GM23338 (cell line): Measurements from ENCODE around the gene OR2T10. TPM values are rescaled to one million over a fixed set of nuclear protein-coding genes. Genes with fewer than 3 reads are reported as not detected.
"Not testable (repeated sequence)": the region's sequence is repeated elsewhere in the genome, so short reads cannot be mapped to it uniquely, and the experiment has no call there.

Experiments used
- ATAC-seq: fragments of 200-7000 bp; cut with Tn5 transposase; 3 replicates; pipeline ENCODE4 v1.9.1; 2020
- DNase-seq: peaks from one replicate; pipeline ENCODE4 v3.0.0-alpha.2; 2015; ENCODE audit warnings: low spot score
- H2AFZ ChIP-seq: fragments of 200-600 bp; sonication (generic); 2 replicates; pipeline ENCODE4 v1.8.0; 2016; ENCODE audit warnings: antibody characterized with exemption, mild to moderate bottlenecking, moderate library complexity
- H3F3A ChIP-seq: fragments of 200-600 bp; sonication (generic); replicated peaks from 2 replicates; pipeline ENCODE4 v1.8.0; 2017; ENCODE audit warnings: antibody characterized with exemption, mixed run types, low read depth
- H3K27ac ChIP-seq: fragments of 200-600 bp; sonication (generic); 2 replicates; pipeline ENCODE4 v1.6.1; 2016; ENCODE audit warnings: low read depth
- H3K27me3 ChIP-seq: fragments of 200-600 bp; sonication (generic); 2 replicates; pipeline ENCODE4 v1.8.0; 2016; ENCODE audit warnings: mild to moderate bottlenecking, mixed run types, moderate library complexity; ENCODE audit not compliant: insufficient read depth
- H3K36me3 ChIP-seq: fragments of 200-600 bp; sonication (generic); 2 replicates; pipeline ENCODE4 v1.8.0; 2016; ENCODE audit warnings: mild to moderate bottlenecking; ENCODE audit not compliant: insufficient read depth
- H3K4me1 ChIP-seq: fragments of 200-600 bp; sonication (generic); 2 replicates; pipeline ENCODE4 v1.8.0; 2016; ENCODE audit warnings: mild to moderate bottlenecking, moderate library complexity; ENCODE audit not compliant: insufficient read depth
- H3K4me2 ChIP-seq: fragments of 200-600 bp; sonication (generic); 2 replicates; pipeline ENCODE4 v1.7.1; 2017; ENCODE audit warnings: mixed run types
- H3K4me3 ChIP-seq: fragments of 200-600 bp; sonication (generic); 2 replicates; pipeline ENCODE4 v1.6.1; 2016; ENCODE audit warnings: mixed run types
- H3K79me2 ChIP-seq: fragments of 200-600 bp; sonication (generic); replicated peaks from 2 replicates; pipeline ENCODE4 v1.8.0; 2017; ENCODE audit warnings: mild to moderate bottlenecking; ENCODE audit not compliant: insufficient read depth
- H3K9me2 ChIP-seq: fragments of 200-600 bp; sonication (generic); 2 replicates; pipeline ENCODE4 v1.8.0; 2017; ENCODE audit not compliant: insufficient read depth
- H4K20me1 ChIP-seq: fragments of 200-600 bp; sonication (generic); replicated peaks from 2 replicates; pipeline ENCODE4 v1.8.0; 2017; ENCODE audit warnings: mild to moderate bottlenecking; ENCODE audit not compliant: insufficient read depth
- H3K27ac Mint-ChIP-seq: 2 replicates; pipeline ENCODE4 v1.8.0; 2020; ENCODE audit warnings: inconsistent platforms, mild to moderate bottlenecking, moderate library complexity, mixed read lengths
- H3K27me3 Mint-ChIP-seq: 3 replicates; pipeline ENCODE4 v1.8.0; 2022; ENCODE audit warnings: low read depth, mild to moderate bottlenecking, moderate library complexity, mixed read lengths, inconsistent platforms; ENCODE audit not compliant: insufficient read depth, poor library complexity
- H3K36me3 Mint-ChIP-seq: 3 replicates; pipeline ENCODE4 v1.8.0; 2021; ENCODE audit warnings: low read depth, mild to moderate bottlenecking, inconsistent platforms, moderate library complexity, mixed read lengths
- H3K4me1 Mint-ChIP-seq: 3 replicates; pipeline ENCODE4 v1.8.0; 2020; ENCODE audit warnings: mild to moderate bottlenecking, inconsistent platforms, mixed read lengths
- H3K4me3 Mint-ChIP-seq: 3 replicates; pipeline ENCODE4 v1.8.0; 2021; ENCODE audit warnings: moderate library complexity, mild to moderate bottlenecking, inconsistent platforms, mixed read lengths
- H3K9me3 Mint-ChIP-seq: 3 replicates; pipeline ENCODE4 v1.8.0; 2020; ENCODE audit warnings: moderate library complexity, mild to moderate bottlenecking, inconsistent platforms, mixed read lengths
- JUNB ChIP-seq: IDR thresholded peaks from one replicate; pipeline ENCODE4 v1.6.1; 2016; ENCODE audit warnings: antibody characterized with exemption; ENCODE audit not compliant: unreplicated experiment
- POLR2AphosphoS5 ChIP-seq: IDR thresholded peaks from 2 replicates; pipeline ENCODE4 v1.6.1; 2016; ENCODE audit warnings: antibody characterized with exemption, low read depth
- STAT1 ChIP-seq: IDR thresholded peaks from one replicate; pipeline ENCODE4 v1.6.1; 2016; ENCODE audit warnings: antibody characterized with exemption; ENCODE audit not compliant: unreplicated experiment
- long read RNA-seq: library from polyadenylated mRNA; unstranded; transcript quantifications from one replicate; pipeline ENCODE4 v2.0.0, GENCODE V29; 2020; ENCODE audit not compliant: unreplicated experiment
- polyA plus RNA-seq: library from polyadenylated mRNA; unstranded; fragments of >200 nt; fragmentation: Nextera tagmentation; extraction: Ambion mirVana; gene quantifications from 2 replicates; pipeline ENCODE4 v1.2.1, GENCODE V29; 2016
- total RNA-seq: library from RNA; depleted of rRNA; stranded (reverse); fragments of >200 nt; shearing (Covaris generic); gene quantifications from 2 replicates; pipeline ENCODE4 v1.2.3, GENCODE V29; 2014; rRNA removed

The OR2T10 gene, protein sequence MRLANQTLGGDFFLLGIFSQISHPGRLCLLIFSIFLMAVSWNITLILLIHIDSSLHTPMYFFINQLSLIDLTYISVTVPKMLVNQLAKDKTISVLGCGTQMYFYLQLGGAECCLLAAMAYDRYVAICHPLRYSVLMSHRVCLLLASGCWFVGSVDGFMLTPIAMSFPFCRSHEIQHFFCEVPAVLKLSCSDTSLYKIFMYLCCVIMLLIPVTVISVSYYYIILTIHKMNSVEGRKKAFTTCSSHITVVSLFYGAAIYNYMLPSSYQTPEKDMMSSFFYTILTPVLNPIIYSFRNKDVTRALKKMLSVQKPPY
- total RNA-seq: not detected in 2 replicates
- polyA plus RNA-seq: not detected in 2 replicates
- long read RNA-seq: 0 reads

DNA sequence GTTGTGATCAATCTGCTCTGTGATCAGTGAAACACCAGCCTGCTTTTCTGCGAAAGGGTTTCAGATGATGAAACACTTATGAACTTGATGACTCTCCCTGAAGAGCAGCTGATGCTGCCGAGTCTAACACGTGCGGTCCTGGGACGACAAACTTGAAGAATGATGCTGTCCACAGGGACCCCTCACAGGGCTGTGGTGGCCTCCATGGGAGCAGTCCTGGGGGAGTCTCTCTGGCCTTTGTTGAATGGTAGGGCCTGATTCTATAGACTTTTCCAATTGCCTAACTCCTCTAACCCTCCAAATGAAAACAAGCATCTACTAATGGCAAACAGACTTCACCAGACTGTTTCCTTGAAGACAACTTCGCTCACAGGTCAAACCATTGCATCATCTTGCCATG lies at the start of gene OR2T10:
Gene OR2T10 (minus strand): TSS at position 112 of the 400 bp plus-strand sequence. CDS start 3,932 bp downstream, outside the sequence.
- peaks cover 83% of the 10 kb centered on the region for H3K9me3 Mint-ChIP-seq
- no peaks in the 10 kb centered on the region for H3K27me3 ChIP-seq
- no peak for DNase-seq
- H3K4me2 ChIP-seq: no peak within 1 kb of the TSS
- H3K9me2 ChIP-seq: no peaks in the 10 kb centered on the region
- H3K36me3 Mint-ChIP-seq: peaks cover 23% of the 10 kb centered on the region
- H3K36me3 ChIP-seq: no peaks in the 10 kb centered on the region
- TF ChIP-seq STAT1 (no peak), POLR2AphosphoS5 (no peak), JUNB (no peak)
- H3K79me2 ChIP-seq: no peaks in the 10 kb centered on the region
- H3K4me3 ChIP-seq: no peak within 1 kb of the TSS
- H3K27me3 Mint-ChIP-seq: peaks cover 4% of the 10 kb centered on the region
- no peaks in the 10 kb centered on the region for H3F3A ChIP-seq
- no peaks in the 10 kb centered on the region for H4K20me1 ChIP-seq
- H3K4me1 ChIP-seq: no peaks in the 10 kb centered on the region
- H2AFZ ChIP-seq: no peak within 1 kb of the TSS
- H3K27ac Mint-ChIP-seq: no peak within 1 kb of the TSS
- H3K4me1 Mint-ChIP-seq: no peaks in the 10 kb centered on the region
- no peak within 1 kb of the TSS for H3K4me3 Mint-ChIP-seq
- no peak for ATAC-seq
- no peak within 1 kb of the TSS for H3K27ac ChIP-seq

DNA sequence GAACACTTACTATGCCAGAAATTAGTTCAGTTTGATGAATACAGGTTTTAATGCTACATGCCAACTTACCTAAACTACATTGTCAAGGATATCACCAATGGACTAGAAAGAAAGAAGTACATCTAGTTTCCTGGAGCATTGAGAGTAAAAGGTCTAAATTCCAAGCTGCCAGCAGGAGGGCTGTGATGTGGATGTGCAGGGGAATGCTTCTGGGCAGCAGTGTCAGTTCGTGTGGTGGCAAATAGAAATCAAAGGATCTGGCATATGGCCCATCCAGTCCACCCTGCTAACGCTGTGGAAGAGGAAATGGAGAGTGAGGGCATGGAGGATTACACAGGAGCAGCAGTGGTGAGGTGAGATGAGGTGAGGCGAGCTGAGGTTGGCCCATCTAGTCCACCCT lies 47.7 kb upstream of the OR2T10 start, which contains the start of gene OR2T35:
Gene OR2T35 (minus strand): TSS at position 101 of the 400 bp plus-strand sequence. CDS start 6,020 bp downstream, outside the sequence.
- not testable (repeated sequence) for DNase-seq, H3K4me3 Mint-ChIP-seq, H2AFZ ChIP-seq, H3K27ac ChIP-seq, H3K9me2 ChIP-seq, H4K20me1 ChIP-seq, H3K4me1 ChIP-seq, H3K4me2 ChIP-seq, H3K36me3 Mint-ChIP-seq, H3K36me3 ChIP-seq, H3K27me3 ChIP-seq, H3K4me3 ChIP-seq, H3K79me2 ChIP-seq, H3K27me3 Mint-ChIP-seq, H3K27ac Mint-ChIP-seq, H3F3A ChIP-seq, ATAC-seq, H3K4me1 Mint-ChIP-seq
- H3K9me3 Mint-ChIP-seq: peaks cover 29% of the 10 kb centered on the region

DNA sequence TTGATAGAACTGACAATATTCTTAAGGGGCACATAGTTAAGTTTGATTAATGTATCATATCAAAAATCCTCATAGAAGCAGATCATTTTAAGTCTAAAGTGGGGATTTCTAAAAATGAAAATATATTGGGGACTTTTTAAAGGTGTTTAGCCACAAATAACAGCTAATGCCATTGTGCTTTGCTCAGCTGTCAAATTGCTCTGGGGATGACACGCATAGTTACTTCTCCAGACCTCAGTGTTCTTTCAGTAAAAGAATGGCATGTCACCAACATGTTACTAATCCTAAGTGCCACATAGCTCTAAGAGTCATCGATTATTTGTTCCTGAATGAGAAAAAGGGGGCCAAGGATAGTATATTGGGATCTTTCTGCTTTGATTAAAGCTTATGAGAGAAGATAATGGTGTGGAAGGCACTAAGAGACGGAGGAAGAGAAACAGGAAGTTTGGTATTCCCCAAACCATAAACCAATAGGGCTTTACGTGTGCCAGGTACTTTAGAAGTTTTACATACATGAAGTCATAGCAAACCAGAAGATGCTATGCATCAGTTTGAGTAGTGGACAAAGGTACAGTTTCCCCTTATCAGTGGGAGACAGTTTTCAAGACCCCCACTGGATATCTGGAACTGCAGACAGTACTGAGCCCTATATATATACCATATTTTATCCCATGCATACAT lies 45.6 kb upstream of the OR2T10 start:
- H3K4me1 ChIP-seq, H3F3A ChIP-seq, H3K27me3 Mint-ChIP-seq, ATAC-seq, H4K20me1 ChIP-seq, H3K4me1 Mint-ChIP-seq, H3K4me2 ChIP-seq, H3K36me3 ChIP-seq, H3K9me2 ChIP-seq, H3K27me3 ChIP-seq, DNase-seq, H3K27ac ChIP-seq, H3K79me2 ChIP-seq, H3K4me3 Mint-ChIP-seq, H3K4me3 ChIP-seq, H3K27ac Mint-ChIP-seq, H2AFZ ChIP-seq, H3K36me3 Mint-ChIP-seq: not testable (repeated sequence)
- H3K9me3 Mint-ChIP-seq: peaks cover 20% of the 10 kb centered on the region

DNA sequence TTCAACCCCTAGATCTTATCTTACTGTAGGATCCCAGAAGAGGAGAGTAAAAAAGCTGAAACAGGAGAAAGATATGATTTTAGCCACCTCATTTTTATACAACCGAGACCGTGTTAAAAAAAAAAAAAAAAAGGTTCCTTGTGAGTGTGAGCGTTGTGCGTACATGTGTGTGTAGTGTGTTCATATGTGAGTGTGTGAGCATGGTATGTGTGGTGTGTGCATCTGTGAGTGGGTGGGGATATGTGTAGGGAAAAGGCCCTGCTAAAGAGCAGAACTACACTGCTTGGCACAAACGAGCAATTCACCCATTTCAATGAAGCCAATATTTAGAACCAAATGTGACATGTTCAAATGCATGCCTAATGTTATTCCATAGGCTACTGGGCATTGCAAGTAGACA lies 44.1 kb upstream of the OR2T10 start:
- H3K9me2 ChIP-seq, H3K27me3 Mint-ChIP-seq, H2AFZ ChIP-seq, DNase-seq, H3K27ac Mint-ChIP-seq, H3K27me3 ChIP-seq, H3K36me3 ChIP-seq, H3K79me2 ChIP-seq, ATAC-seq, H3F3A ChIP-seq, H3K4me2 ChIP-seq, H3K27ac ChIP-seq, H3K4me1 ChIP-seq, H3K4me3 Mint-ChIP-seq, H3K4me1 Mint-ChIP-seq, H4K20me1 ChIP-seq, H3K36me3 Mint-ChIP-seq, H3K4me3 ChIP-seq: not testable (repeated sequence)
- peaks cover 22% of the 10 kb centered on the region for H3K9me3 Mint-ChIP-seq

DNA sequence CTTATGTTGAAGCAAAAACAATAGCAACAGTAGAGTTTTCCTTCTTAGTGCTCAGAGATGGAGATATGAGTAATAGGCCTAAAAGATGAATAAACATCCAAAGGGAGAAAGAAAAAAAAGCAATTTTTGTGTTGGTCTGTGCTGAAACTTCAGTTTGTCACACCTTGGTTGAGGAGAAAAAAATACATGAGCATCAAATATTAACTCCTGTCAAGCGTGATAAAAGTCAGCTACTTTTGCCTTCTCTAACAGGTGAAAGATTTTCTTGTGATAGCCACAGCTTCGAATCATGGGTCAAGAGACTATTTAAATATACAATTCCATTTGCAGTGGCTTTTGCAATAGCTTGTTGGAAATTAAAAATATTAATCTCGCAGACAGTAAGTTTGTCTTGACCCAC lies 43.4 kb upstream of the OR2T10 start:
- not testable (repeated sequence) for ATAC-seq, H3K27me3 ChIP-seq, H3K27ac ChIP-seq, H3K4me1 Mint-ChIP-seq, H3K4me3 ChIP-seq, H3K4me2 ChIP-seq, H2AFZ ChIP-seq, H3K27ac Mint-ChIP-seq, H3K27me3 Mint-ChIP-seq, H3K79me2 ChIP-seq, DNase-seq, H3F3A ChIP-seq, H3K36me3 Mint-ChIP-seq, H3K4me3 Mint-ChIP-seq, H3K4me1 ChIP-seq, H4K20me1 ChIP-seq, H3K36me3 ChIP-seq, H3K9me2 ChIP-seq
- peaks cover 19% of the 10 kb centered on the region for H3K9me3 Mint-ChIP-seq

DNA sequence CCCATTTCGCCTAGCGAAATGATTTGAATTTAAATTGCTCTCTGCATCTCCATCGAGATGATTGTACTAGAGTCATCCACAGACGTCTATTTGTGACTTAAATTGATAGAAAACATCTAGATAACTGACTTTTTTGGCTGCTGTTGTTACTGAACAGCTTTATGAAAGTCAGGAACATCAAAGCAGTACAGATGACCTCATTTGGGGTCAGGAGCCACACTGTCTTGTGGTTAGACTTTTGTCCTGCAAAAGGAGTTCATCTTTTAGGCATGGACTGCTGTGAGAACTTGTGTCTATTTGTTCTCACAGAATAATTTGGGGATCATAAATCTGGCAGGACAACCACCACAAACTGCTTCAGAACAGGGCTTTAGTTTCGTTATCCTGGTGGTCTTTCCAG lies 42.2 kb upstream of the OR2T10 start:
- DNase-seq: not testable (repeated sequence)

More for the DNA sequence above, 42.2 kb upstream of the OR2T10 start:
- H3K4me2 ChIP-seq, H3F3A ChIP-seq, H3K4me1 ChIP-seq, ATAC-seq, H3K36me3 ChIP-seq, H3K4me1 Mint-ChIP-seq, H3K9me3 Mint-ChIP-seq, H3K9me2 ChIP-seq, H3K27me3 ChIP-seq, H3K36me3 Mint-ChIP-seq, H3K27ac ChIP-seq, H3K27me3 Mint-ChIP-seq, H2AFZ ChIP-seq, H3K4me3 Mint-ChIP-seq, H3K27ac Mint-ChIP-seq, H3K79me2 ChIP-seq, H4K20me1 ChIP-seq, H3K4me3 ChIP-seq: not testable (repeated sequence)
